Right renal pelvis (tissue), 4 donors: ENCODE results near the gene MMP25. TPM values are rescaled to one million over a fixed set of nuclear protein-coding genes. Genes with fewer than 3 reads are reported as not detected.
"Not testable (repeated sequence)": the region's sequence is repeated elsewhere in the genome, so short reads cannot be mapped to it uniquely, and the experiment has no call there.

Experiments used
- DNase-seq, 4 donors: peaks; one replicate each; pipeline ENCODE4 v3.0.0-alpha.2; 2013; ENCODE audit warnings: low read depth in 4 of 4, low spot score in 3 of 4, missing footprints in 1 of 4
- polyA plus RNA-seq, 4 donors: library from polyadenylated mRNA; unstranded; fragments of 120-200 nt; gene quantifications; one replicate each; pipeline ENCODE4 v1.2.1, GENCODE V29; 2013; ENCODE audit not compliant: insufficient read length in 4 of 4

Gene MMP25
- polyA plus RNA-seq, 4 donors: 0.78 to 1.8 (median 1.1) TPM

DNA sequence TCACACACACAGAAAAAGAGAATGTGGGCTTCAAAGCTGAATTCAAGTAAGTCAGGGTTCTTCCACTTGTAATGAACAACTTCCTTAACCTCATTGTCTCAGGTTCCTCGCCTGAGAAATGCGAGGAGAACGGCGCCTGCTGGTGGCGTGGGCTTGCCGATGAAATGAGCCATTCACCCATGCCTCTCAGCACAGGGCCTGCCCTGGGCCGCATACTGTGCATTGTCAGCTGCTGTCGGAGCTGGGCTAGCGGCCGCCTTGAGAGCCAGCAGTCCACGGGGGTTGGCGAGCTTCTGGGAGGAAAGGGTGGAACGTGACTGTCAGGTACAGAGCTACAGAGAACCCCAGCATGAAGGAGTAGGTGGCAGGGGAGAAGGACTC, 7.0 kb downstream of the MMP25 start:
- not testable (repeated sequence) for DNase-seq

DNA sequence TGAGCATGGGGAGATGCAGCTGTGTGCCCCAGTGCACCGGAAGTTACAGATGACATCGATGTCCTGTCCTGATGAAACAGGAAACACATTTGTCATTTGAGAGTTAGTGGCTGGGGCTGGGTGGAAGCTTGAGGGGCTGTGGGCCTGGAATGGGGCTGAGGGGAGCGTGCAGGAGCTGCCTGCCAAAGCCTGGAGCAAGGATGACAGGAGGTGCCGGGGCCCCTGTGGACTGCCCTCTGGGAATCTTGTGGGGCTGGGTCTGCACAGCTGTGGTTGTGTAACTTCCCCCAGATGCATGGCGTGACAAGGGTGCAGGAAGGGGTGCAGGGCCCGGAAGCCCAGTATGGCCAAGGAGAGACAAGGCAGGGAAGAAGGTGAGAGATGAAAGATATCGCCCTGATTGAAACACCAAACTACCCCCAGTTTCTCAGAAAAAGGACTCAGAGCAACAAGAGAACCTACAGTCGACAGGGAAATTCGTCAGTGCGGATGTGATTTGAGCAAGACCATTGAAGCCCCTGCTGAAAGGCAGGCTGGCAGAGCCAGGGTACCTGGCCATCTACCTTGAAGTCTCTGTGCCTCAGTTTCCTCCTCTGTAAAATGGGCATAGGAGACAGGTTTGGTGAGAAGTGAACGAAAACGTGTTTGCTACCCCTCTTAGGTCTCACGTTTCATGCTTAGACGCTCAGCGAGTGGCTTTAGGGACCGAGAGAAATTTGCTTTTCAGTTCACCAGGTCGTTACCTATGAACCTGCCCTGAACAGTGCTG, 8.8 kb downstream of the MMP25 start:
- DNase-seq: no peak

DNA sequence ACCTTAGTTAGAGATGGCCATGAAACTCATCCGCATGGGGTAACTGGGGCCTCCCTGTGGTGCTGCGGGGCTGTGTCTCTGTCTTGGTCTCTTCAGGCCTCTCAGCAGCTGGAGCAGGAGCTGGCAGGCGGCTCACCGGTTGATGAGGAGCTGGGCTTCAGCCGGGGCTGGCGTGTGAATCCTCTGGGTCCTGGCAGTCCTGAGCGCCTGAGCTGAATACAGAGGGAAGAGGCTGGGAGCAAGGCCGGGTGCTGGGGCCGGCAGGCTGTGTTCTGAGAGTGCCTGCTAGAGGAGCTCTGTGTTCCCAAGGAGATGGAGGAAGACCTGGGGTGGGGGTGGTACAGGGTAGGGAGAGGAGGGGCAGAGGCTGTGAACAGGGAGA, 9.4 kb downstream of the MMP25 start:
- DNase-seq: not testable (repeated sequence)

DNA sequence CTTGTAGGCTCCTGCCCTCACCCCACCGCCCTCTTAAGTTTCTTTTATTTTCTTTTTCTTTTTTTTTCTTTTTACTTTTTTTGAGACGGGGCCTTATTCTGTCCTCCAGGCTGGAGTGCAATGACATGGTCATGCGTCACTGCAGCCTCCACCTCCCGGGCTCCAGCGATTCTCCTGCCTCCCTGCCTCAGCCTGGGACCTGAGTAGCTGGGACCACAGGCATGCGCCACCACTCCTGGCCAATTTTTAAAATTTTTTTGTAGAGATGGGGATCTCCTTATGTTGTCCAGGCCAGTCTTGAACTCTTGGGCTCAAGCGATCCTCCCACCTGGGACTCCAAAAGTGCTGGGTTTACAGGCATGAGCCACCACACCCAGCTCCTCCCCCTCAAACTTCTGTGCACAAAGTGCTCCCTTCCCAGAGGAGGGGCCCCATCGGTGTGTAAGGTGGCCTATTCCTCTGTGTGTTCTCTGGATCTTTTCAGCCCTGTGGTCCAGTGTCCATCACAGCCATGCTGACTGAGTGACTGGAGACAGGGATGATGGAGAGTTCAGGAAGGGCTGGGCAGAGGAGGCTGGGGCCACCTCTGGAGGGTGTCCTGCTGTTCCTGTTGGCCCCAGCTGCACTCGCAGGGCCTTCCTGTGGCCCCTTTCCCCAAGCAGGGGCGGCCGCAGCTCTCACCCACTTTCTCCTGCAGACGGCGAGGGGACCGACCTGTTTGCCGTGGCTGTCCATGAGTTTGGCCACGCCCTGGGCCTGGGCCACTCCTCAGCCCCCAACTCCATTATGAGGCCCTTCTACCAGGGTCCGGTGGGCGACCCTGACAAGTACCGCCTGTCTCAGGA, 10.2 kb downstream of the MMP25 start:
- DNase-seq: no peak

DNA sequence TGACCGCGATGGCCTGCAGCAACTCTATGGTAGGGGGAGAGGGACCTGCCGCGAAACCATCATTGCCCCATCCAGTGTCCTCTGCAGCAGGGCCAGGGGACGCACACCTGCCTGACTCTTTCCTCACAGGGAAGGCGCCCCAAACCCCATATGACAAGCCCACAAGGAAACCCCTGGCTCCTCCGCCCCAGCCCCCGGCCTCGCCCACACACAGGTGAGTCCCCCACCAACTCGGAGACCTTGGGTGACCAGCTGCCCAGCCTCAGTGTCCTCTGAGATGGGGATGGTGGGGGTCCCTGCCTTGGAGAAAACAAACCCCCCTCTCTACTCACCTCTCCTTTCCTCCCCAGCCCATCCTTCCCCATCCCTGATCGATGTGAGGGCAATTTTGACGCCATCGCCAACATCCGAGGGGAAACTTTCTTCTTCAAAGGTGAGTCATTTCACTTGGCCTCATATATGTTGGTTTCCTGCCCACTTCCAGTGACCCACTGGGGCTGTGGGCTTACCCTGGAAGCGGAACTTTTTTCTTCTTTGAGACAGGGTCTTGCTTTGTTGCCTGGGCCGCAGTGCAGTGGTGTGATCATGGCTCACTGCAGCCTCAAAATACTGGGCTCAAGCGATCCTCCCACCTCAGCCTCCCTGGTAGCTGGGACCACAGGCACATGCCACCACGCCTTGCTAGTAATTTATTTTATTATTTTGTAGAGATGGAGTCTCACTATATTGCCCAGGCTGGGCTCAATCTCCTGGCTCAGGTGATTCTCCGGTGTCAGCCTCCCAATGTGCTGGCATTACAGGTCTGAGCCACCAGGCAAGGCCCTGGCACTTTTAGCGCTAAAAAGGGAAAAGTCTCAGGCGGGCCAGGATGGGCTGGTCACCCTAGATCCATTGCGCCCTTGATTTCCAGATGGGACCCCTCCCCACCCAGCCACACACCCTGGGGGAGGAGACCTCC, 11.1 kb downstream of the MMP25 start:
- DNase-seq: no peak

DNA sequence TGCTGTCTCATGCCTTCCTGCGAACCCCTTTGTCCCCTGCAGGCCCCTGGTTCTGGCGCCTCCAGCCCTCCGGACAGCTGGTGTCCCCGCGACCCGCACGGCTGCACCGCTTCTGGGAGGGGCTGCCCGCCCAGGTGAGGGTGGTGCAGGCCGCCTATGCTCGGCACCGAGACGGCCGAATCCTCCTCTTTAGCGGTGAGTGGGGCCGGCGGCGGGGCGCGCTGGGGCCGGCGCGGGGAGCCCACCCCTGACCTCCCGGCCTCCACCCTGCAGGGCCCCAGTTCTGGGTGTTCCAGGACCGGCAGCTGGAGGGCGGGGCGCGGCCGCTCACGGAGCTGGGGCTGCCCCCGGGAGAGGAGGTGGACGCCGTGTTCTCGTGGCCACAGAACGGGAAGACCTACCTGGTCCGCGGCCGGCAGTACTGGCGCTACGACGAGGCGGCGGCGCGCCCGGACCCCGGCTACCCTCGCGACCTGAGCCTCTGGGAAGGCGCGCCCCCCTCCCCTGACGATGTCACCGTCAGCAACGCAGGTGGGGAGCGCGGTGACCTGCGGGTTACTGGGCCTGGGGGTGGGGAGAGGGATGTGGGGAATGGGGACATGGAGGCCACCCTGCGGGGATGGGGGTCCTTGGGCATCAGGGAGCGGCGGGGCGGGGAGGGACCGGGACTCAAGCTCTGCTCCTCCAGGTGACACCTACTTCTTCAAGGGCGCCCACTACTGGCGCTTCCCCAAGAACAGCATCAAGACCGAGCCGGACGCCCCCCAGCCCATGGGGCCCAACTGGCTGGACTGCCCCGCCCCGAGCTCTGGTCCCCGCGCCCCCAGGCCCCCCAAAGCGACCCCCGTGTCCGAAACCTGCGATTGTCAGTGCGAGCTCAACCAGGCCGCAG, 12.0 kb downstream of the MMP25 start:
- DNase-seq: peak in 1 of 4 donors; percentile 31

DNA sequence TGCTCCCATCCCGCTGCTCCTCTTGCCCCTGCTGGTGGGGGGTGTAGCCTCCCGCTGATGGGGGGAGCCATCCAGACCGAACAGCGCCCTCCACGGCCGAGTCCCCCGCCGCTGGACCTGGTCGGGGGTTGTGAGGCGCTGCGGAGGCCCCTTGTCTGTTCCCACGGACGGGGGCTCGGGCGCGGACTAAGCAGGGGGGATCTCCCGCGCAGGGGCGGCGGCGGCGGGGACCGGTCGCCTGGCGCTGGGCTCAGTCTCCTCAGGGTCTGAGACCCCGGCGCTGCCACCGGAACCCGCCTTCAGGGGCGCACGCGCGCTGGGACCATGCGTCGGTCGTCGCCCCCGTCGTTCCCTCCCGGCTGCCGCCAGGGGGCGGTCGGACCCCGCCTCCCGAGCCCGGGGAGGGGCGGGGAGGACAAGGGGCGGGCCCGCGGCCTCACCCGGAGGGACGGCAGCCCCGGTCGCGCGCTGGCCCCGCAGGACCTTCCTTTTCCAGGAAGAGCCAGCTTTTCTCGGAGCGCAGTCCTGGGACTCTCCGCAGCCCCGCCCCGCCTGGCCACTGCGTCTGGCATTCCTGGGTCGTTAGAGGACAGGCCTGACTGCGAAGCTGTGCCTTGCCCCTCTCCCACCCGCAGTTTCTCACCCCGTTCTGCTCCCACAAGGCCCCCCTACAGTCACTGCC, 12.8 kb downstream of the MMP25 start:
- peak; percentile 79 to 84 (median 83) for DNase-seq

DNA sequence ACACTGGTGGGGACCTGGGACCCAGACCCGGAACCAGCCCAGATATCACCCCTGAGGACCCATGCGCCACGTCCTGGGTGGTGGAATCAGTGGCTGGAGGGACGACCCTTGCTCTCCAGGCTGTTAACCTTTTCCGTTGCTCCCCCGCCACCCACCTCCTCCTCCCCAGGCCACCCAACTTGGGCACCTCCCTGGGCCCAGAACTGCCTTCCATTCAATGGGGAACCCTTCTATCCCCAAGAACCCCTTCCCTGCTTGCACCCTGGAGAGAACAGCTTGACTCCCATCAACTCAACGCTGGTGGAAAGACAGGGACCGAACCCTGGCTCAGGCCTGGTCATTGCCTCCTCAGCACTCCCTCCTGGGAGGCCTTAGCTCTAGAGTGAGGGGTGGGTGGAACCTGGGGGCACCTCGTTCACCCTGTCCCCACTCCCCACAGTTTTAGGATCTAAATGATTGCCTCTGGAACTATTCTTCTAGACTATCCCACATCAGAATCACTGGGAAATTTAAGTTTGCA, 13.4 kb downstream of the MMP25 start:
- DNase-seq: no peak

DNA sequence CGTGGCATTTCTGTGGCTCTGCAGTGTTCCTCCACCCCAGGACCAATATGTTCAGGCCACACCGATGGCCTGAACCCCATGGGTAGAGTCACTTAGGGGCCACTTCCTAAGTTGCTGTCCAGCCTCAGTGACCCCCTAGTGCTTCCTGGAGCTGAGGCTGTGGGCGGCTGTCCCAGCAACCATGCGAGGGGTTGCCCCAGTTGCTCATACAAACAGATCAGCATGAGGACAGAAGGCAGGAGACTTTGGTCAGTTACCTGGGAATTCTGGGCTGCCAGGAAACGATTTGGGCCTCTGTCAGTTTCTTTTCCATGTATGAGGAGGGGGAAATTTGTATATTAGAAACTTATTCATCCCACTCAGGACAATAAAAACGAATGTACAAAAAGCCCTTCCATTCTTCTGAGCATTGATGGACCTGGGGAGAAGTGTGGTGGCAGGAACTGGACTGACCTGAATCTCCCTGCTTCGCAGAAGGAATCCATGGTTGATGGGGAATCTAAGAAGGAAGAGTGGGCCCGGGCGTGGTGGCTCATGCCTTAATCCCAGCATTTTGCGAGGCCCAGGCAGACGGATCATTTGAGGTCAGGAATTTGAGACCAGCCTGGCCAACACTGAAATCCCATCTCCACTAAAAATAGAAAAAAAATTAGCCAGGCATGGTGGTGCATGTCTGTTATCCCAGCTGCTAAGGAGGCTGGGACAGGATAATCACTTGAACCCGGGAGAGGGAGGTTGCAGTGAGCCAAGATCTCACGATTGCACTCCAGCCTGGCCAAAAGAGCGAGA, 14.2 kb downstream of the MMP25 start:
- no peak for DNase-seq

DNA sequence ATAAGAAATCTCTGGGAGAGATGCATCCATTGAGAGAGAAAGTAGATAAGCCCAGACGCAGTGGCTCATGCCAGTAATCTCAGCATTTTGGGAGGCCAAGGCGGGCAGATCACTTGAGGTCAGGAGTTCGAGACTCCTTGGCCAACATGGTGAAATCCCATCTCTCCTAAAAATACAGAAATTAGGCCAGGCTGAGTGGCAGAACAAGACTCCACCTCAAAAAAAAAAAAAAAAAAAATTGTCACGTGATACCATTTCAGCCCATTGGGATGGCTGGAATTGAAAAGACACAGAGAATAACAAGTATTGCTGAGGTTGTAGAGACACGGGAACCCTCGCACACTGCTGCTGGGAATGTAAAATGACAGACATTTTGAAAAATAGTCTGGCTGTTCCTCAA, 16.2 kb downstream of the MMP25 start:
- DNase-seq: no peak

DNA sequence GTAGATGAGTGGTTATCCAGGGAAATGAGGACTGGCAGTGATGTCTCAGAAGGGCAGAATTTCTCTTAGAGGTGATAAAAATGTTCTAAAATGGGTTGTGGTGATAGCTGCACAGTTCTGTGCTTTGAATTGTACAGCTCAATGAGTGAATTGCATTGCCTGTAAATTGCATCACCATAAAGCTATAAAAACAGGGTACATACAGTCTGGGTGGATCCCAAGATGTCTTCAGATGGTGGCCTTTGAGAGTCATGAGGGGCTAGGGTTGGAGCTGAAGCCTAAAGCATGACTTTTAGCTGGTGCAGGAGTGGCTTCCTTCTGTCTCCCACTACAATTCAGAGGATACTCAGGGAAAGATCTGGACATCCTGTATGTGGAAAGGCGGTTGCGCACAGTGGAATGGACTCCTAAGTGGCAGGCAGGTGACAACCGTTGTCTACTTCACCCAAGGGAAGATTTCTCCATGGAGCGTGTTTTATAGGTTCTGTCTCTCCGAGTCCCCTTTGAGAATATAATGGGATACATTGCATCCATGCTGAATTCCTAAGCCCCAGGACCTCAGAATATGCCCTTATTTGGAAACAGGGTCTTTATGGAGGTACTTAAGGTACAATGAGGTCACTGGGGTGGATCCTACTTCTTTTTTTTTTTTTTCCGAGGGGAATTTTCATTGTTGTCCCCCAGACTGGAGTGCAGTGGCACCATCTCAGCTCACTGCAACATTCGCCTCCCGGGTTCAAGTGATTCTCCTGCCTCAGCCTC, 17.4 kb downstream of the MMP25 start:
- no peak for DNase-seq

DNA sequence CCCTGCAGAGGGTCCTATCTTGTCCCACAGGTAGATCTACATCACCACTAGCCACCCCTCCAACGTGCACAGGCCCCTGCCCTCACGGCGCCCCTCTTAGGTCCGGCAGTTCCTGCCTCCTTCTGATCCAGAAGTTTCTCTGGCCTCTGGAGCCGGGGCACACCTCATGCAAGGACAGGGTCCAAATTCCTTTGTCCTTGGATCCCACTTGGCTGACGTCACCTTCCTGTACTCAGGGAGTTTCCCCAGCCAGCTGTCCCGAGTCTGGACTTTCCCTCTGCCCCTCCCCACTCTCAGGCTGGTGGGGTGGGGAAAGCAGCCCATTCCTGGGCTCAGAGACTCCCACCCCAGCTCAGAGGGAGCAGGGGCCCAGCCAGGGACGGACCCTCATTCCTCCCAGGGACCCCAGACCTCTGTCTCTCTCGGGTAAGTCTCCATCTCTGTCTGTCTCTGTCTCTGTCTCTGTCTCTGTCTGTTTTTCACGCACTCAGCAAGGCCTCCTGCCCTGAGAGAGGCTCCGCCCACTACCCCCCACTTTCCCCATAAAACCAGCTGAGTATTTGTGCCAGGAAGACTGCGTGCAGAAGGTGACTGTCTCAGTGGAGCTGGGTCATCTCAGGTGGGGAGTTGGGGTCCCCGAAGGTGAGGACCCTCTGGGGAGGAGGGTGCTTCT, 18.8 kb downstream of the MMP25 start, which contains the start of gene IL32:
IL32 (plus strand) TSS at position 572 of the 673 bp plus-strand sequence. CDS start 172 bp downstream, outside the sequence.
- no peak for DNase-seq

DNA sequence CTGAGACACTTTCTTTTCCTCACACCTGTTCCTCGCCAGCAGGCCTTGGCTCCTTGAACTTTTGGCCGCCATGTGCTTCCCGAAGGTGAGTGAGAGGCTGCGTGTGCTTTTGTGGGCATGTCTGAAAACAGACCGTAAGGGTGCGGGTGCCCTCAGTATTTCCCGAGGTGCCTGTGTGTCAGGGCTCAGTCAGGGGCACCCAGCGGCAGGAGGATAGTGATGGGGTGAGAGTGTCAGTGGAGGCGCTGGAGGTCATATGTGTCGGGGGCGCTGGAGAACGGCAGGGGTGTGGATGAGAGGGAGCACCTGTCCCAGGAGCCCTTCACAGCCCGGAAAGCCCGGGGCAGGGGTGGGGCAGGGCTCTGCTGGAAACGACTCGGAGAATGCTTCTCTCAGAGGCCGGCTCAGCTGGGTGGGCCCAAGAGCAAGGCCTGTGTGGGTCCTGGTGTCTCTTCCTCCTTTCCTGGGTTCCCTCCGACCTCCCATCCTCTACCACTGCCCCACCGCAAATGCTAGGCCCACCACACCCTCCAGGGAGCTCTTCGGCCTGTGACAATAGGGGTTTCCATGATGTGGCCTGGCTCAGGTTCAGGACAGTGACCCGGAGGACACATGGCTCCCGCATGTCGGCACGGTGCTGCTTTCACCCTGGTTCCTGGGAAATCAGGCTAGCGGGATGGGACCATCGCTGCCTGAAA, 19.5 kb downstream of the MMP25 start:
- DNase-seq: no peak

DNA sequence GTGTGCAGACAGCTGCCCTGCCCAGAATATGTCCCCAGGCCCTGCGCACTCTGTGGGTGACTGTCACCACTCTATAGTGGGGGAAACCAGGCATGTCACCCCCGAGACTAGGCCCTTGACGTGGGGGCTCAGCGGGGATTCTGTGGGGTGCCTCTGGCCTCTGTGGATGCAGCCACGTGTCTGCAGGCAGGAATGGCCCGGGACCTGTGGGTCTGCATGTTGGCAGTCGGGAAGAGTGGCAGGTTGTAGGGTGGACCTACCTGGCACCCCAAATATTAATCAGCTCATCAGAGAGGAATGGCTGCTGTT, 20.0 kb downstream of the MMP25 start:
- no peak for DNase-seq

DNA sequence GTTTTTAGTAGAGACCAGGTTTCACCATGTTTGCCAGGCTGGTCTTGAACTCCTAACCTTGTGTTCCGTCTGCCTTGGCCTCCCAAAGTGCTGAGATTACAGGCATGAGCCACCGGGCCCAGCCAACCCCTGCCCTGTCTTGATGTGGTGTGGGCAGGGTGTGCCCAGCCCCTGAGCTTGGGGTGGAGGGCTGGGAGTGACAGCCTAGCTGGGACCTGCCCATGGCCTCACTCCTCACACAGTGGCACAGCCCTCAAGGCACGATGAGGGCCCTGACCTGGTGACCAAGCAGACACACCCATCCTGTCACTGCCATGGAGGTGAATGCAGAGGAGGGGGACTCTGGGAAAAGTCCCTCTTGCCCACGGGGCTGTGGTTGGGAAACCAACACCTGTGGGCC, 22.1 kb downstream of the MMP25 start:
- DNase-seq: no peak

DNA sequence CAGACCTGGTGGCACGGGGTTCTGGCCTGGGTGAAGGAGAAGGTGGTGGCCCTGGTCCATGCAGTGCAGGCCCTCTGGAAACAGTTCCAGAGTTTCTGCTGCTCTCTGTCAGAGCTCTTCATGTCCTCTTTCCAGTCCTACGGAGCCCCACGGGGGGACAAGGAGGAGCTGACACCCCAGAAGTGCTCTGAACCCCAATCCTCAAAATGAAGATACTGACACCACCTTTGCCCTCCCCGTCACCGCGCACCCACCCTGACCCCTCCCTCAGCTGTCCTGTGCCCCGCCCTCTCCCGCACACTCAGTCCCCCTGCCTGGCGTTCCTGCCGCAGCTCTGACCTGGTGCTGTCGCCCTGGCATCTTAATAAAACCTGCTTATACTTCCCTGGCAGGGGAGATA, 22.8 kb downstream of the MMP25 start:
- DNase-seq: not testable (repeated sequence)
